Amniotic stem cell (primary cell): ENCODE measurements around the gene CAMK2B.
"Not testable (repeated sequence)": the region's sequence is repeated elsewhere in the genome, so short reads cannot be mapped to it uniquely, and the experiment has no call there.

Experiments used
- DNase-seq: peaks from one replicate; lab custom pipeline; 2025; lab: John Stamatoyannopoulos, UW

Gene CAMK2B

DNA sequence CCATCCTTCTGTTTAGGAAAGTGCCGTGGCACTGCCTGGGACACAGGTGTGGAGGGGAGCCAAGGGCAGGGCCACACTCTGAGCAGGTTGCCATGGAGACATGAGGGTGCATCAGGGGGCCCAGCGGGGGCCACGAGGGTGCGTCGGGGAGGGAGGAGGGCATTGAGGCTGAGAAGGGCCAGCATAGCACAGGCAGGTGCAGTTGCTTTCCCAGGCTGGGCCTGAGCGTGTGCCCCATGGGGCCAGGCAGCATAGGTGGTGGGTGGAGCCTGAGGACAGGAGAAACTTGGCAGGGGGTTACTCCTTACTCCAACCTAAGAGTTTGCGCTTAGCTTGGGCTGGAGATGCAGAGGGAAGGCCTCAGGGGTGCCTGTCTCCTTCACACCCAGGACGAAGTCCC is 109.4 kb downstream of the CAMK2B start:
- DNase-seq: no peak

GRCh38 chr7:44215531-44215930 is 109.9 kb downstream of the CAMK2B start:
- DNase-seq: no peak

DNA sequence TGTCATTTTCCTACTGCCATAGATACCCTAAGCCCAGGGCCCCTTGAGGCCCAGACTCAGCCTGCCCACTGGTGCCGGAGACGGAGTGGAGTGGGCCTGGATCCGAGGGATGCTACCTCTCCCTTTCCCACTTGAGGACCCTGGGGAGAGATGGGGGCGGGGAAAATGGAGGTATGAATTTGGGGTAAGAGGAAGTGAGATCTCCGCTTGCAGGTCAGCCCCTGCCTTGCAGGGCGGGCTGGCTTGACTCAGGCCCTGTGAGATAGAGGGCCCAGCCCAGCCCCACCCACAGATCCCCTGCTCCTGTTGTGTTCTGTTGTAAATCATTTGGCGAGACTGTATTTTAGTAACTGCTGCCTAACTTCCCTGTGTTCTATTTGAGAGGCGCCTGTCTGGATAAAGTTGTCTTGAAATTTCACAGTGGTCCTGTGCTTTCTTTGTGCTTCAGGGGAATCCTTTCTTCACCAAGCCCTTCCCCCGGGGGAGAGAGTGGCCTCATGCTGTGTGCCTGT is 111.5 kb downstream of the CAMK2B start:
- no peak for DNase-seq

GRCh38 chr7:44213206-44213876 is 112.1 kb downstream of the CAMK2B start:
- DNase-seq: no peak

- DNase-seq: no peak
Measured at GRCh38 chr7:44212581-44213184, 112.7 kb downstream of the CAMK2B start.

DNA sequence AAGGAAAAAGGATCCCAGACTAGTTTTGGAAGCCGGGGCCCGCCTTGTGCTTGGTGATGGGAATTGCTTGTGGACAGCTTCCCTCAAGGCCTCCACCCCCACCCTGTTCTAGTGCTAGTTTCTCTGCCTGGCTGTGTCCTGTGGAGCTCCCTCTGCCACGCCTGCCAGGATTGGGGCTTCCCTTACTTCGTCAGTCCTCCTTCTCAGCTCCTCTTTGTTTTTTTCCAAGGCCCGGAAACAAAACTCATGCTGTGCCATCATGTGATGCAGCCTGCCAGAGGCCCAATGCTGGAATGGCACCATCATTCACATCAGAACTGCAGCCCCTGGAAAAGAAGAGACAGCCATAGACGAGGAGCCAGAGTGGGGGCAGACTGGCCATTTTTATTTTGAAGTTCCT is 113.4 kb downstream of the CAMK2B start:
- no peak for DNase-seq

GRCh38 chr7:44211126-44211675 is 114.2 kb downstream of the CAMK2B start:
- no peak for DNase-seq

GRCh38 chr7:44210107-44210506 is 115.3 kb downstream of the CAMK2B start:
- no peak for DNase-seq

GRCh38 chr7:44208085-44208484 is 117.3 kb downstream of the CAMK2B start:
- no peak for DNase-seq

GRCh38 chr7:44206008-44206407 is 119.4 kb downstream of the CAMK2B start:
- DNase-seq: no peak

DNA sequence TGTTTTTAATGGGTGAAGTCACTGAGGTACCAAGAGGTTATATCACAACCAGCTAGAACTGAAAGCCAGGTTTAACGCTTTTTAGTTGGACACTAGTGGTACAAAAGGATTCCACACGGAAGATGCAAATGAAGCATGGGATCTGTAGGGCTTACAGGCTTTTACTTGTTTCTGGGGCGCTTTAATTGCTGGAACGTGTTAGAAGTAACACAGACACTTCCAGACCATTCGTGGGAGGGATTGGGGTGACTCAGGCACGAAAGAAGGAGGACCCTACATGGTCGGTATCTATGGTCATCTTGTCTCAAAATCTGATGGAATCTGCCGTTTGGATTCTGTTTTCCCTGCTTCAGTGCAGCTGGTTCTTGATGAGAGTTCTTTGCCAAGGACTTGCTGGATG is 123.6 kb downstream of the CAMK2B start:
- DNase-seq: no peak

- peak; percentile 95 for DNase-seq
Measured at GRCh38 chr7:44200699-44201461, 124.5 kb downstream of the CAMK2B start, which contains the start of gene YKT6. Gene YKT6 (plus strand): TSS chr7:44200978. CDS start chr7:44201136, 158 bp downstream.

DNA sequence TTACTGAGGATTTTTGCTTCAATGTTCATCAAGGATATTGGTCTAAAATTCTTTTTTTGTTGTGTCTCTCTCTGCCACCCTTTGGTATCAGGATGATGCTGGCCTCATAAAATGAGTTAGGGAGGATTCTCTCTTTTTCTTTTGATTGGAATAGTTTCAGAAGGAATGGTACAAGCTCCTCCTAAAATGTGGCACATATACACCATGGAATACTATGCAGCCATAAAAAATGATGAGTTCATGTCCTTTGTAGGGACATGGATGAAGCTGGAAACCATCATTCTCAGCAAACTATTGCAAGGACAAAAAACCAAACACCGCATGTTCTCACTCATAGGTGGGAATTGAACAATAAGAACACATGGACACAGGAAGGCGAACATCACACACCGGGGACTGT is 125.2 kb downstream of the CAMK2B start:
- DNase-seq: not testable (repeated sequence)

GRCh38 chr7:44197474-44197873 is 127.9 kb downstream of the CAMK2B start:
- no peak for DNase-seq

DNA sequence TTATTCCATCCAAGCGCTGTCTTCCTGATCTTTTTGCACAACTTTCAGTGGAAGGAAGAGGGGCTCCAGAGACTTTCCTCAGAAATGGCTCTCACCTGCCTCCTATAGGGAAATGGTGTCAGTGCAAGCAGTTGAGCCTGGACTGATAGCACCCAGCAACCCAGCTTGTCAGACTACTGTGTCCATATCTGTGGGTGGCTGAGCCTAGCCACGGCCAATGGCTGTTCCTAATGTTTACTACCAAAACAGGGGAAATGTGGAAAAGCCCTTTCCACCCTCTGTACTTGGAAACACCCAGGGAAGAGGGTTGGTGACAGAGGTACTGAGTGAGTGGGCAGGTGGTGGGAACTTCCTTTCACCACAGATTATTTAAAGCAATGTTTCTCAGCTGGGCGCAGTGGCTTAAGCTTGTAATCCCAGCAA is 128.9 kb downstream of the CAMK2B start:
- DNase-seq: peak; percentile 20

DNA sequence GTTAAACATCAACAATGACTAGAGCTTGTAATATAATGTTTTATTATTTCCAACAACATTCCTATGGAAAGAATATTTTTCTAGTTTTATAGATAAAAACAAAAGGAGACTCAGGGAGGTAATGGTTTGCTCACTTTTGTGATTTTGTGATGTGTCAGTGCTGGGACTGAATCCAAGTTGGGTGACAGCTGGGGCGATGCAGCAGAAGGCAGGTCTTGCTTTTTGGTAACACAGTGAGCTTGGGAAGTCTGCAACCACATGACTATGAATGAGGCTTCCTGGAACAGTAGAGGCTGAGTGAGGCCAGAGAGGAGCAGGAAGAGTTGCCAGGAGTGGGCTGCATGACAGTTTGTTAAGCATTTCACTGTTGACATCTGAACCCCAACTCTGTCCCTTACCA is 129.5 kb downstream of the CAMK2B start:
- DNase-seq: no peak

GRCh38 chr7:44194562-44195145 is 130.7 kb downstream of the CAMK2B start:
- DNase-seq: no peak

DNA sequence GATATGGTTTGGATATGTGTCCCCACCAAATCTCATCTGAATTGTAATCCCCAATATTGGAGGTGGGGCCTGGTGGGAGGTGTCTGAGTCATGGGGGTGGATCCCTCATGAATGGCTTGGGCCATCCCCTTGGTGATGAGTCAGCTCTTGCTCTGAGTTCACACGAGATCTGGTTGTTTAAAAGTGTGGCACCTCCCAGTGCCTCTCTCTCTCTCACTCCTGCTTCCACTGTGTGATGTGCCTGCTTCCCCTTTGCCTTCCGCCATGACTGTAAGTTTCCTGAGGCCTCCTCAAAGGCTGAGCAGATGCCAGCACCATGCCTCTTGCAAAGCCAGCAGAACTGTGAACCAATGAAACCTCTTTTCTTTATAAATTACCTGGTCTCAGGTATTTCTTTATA is 131.3 kb downstream of the CAMK2B start:
- no peak for DNase-seq

- no peak for DNase-seq
Measured at GRCh38 chr7:44193011-44193802, 132.2 kb downstream of the CAMK2B start.

DNA sequence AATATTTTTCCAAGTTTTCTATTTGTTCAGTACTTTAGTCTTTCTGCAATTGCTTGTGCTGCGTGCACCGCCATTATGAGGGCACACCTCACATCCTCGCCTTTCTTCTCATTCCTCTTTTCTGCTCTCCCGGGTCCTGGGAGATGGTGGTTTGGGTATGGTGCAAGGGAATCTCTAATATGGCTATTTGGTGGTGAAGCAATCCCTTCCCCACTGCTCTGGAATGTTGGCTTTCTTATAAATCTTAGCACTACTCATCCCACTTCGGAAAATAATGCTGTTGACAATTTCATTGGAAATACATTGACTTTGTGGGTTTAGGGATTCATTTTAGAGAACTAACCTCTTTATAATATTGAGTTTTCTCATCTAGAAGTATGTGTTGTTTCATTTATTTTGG is 134.2 kb downstream of the CAMK2B start:
- DNase-seq: no peak
